Keratinocyte (primary cell): Measurements from ENCODE around the gene NDUFS6. TPM values are rescaled to one million over a fixed set of nuclear protein-coding genes. Genes with fewer than 3 reads are reported as not detected.

Source experiments
- DNase-seq: peaks from one replicate; pipeline ENCODE4 v3.0.0-alpha.2; 2011; ENCODE audit warnings: low read depth, missing footprints, low spot score
- FAIRE-seq: peaks from 2 replicates; lab custom pipeline; 2011; peaks lifted over from hg19 to GRCh38; lab: Jason Lieb, UNC
- H2AFZ ChIP-seq: 2 replicates; pipeline ENCODE4 v1.6.0; 2012; ENCODE audit warnings: low read length, control low read depth, inconsistent platforms; ENCODE audit not compliant: control insufficient read depth
- H3K27ac ChIP-seq: 2 replicates; pipeline ENCODE4 v1.5.1; 2011; ENCODE audit warnings: low read length; ENCODE audit not compliant: control insufficient read depth, insufficient read depth
- H3K27me3 ChIP-seq: 3 replicates; pipeline ENCODE4 v1.6.0; 2011; ENCODE audit warnings: low read length; ENCODE audit not compliant: control insufficient read depth, insufficient read depth; ENCODE audit errors: extremely low read depth
- H3K36me3 ChIP-seq, 2 experiments: 2 replicates in 1 of 2; 3 replicates in 1 of 2; pipeline ENCODE4 v1.5.1; 2011; ENCODE audit warnings: low read length in 2 of 2, mild to moderate bottlenecking in 1 of 2; ENCODE audit not compliant: control insufficient read depth in 2 of 2, insufficient read depth in 2 of 2; ENCODE audit errors: extremely low read depth in 1 of 2
- H3K4me1 ChIP-seq: 3 replicates; pipeline ENCODE4 v1.5.1; 2011; ENCODE audit warnings: low read length; ENCODE audit not compliant: control insufficient read depth, insufficient read depth; ENCODE audit errors: extremely low read depth
- H3K4me2 ChIP-seq: 3 replicates; pipeline ENCODE4 v1.6.0; 2011; ENCODE audit warnings: low read depth, low read length; ENCODE audit not compliant: control insufficient read depth, insufficient read depth; ENCODE audit errors: extremely low read depth
- H3K4me3 ChIP-seq, 3 experiments: fragments of 200-600 bp in 1 of 3; sonication (generic) in 1 of 3; 2 replicates in 2 of 3; 3 replicates in 1 of 3; pipeline ENCODE4 v1.5.1; 2011 to 2016; ENCODE audit warnings: low read length in 3 of 3, mild to moderate bottlenecking in 3 of 3, control low read depth in 2 of 3, inconsistent platforms in 1 of 3, low read depth in 1 of 3, mixed read lengths in 1 of 3, mixed run types in 1 of 3, moderate library complexity in 1 of 3; ENCODE audit not compliant: control insufficient read depth in 2 of 3, insufficient read depth in 2 of 3; ENCODE audit errors: extremely low read depth in 1 of 3
- H3K79me2 ChIP-seq: 2 replicates; pipeline ENCODE4 v1.6.0; 2012; ENCODE audit warnings: low read length; ENCODE audit not compliant: control insufficient read depth, insufficient read depth
- H3K9ac ChIP-seq: 3 replicates; pipeline ENCODE4 v1.6.0; 2011; ENCODE audit warnings: low read length; ENCODE audit not compliant: control insufficient read depth, insufficient read depth; ENCODE audit errors: extremely low read depth
- H3K9me1 ChIP-seq: 3 replicates; pipeline ENCODE4 v1.6.0; 2011; ENCODE audit warnings: low read length; ENCODE audit not compliant: control insufficient read depth, insufficient read depth; ENCODE audit errors: extremely low read depth
- H3K9me3 ChIP-seq: 2 replicates; pipeline ENCODE4 v1.5.1; 2012; ENCODE audit warnings: low read depth, low read length; ENCODE audit not compliant: control insufficient read depth
- H4K20me1 ChIP-seq: 3 replicates; pipeline ENCODE4 v1.6.0; 2011; ENCODE audit warnings: low read length; ENCODE audit not compliant: control insufficient read depth, insufficient read depth; ENCODE audit errors: extremely low read depth
- EZH2 ChIP-seq: IDR thresholded peaks from one replicate; pipeline ENCODE4 v1.6.1; 2012; ENCODE audit warnings: inconsistent platforms, mild to moderate bottlenecking, low read length, moderate library complexity
- dilution Hi-C: fragments of 300-500 bp; cut with MboI; formaldehyde crosslinking; loops from one replicate; pipeline ENCODE4 v1.7.0; 2020; ENCODE audit warnings: low sequenced_read_pairs; ENCODE audit not compliant: extremely low pct_ligation_motif_present
- polyA plus RNA-seq, 5 experiments: library from polyadenylated mRNA; depleted of rRNA in 3 of 5; stranded (reverse) in 3 of 5; stranded (forward) in 1 of 5; unstranded in 1 of 5; fragments of >200 nt; gene quantifications; 1 replicate in 1 of 5; 2 replicates in 3 of 5; 3 replicates in 1 of 5; pipeline versions ENCODE4 v1.2.1 to v1.2.3, GENCODE V29; 2011 to 2012; ENCODE audit warnings: missing spikeins in 2 of 5, low read depth in 1 of 5, low replicate concordance in 1 of 5
- TF ChIP-seq, protein P1 (sequence below), 3 experiments: IDR thresholded peaks in 1 of 3; conservative IDR thresholded peaks in 1 of 3; optimal IDR thresholded peaks in 1 of 3; 2 replicates in 2 of 3; 3 replicates in 1 of 3; pipeline versions ENCODE3 to v1.5.1; 2011; ENCODE audit warnings: low read length in 3 of 3, mild to moderate bottlenecking in 3 of 3, moderate library complexity in 2 of 3, control low read depth in 1 of 3, inconsistent platforms in 1 of 3; ENCODE audit not compliant: insufficient read depth in 2 of 3; ENCODE audit errors: extremely low read depth in 1 of 3

The NDUFS6 gene
- polyA plus RNA-seq, 1 donor (not counting 4 experiments of a cell fraction or from before 2014, with no cell fraction given), result 66.3 TPM

DNA sequence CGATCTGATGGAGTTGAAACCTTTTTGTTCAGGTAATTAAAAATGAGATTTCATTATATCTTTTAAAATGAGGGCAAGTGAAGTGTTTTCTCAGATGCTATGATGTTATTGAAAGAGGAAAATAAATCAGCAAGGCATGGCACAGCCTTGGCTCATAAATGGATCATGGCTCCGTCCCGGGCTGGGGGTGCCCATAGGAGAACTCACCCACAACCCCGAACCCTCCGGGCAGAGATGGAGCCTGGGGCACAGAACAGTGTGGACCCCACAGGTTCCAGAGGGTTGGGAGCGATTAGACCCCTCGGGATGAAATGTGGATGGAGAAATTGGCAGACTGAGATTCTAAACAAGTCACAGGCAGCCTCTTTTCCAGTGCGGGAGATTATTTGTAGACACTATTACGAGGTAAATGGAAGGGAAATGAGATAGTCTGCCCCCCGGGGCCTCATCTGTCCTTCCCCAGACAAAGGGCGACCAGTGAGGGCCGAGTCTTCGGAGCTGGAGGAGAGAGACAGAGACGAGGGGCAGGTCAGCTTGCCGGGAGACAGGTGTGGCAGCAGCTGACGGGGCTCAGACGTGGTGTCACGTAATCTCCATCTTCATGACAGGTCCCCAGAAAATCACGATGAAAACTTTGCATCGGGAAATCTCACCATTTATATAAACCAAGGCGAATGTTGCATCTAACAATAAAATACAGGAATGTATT lies 33.7 kb downstream of the NDUFS6 start:
- Histone ChIP-seq H3K36me3 (no peaks in the 10 kb centered on the region), H3K4me2 (no peak overlapping the region), H3K27ac (no peak overlapping the region), H3K4me3 (no peak overlapping the region), H3K9me3 (no peaks in the 10 kb centered on the region), H2AFZ (no peak overlapping the region), H3K9ac (no peak overlapping the region), H3K9me1 (no peaks in the 10 kb centered on the region), H3K27me3 (peaks cover 5% of the 10 kb centered on the region), H4K20me1 (no peaks in the 10 kb centered on the region), H3K79me2 (no peaks in the 10 kb centered on the region), H3K4me1 (no peaks in the 10 kb centered on the region)
- no peak for TF ChIP-seq EZH2
- TF ChIP-seq, protein P1, sequence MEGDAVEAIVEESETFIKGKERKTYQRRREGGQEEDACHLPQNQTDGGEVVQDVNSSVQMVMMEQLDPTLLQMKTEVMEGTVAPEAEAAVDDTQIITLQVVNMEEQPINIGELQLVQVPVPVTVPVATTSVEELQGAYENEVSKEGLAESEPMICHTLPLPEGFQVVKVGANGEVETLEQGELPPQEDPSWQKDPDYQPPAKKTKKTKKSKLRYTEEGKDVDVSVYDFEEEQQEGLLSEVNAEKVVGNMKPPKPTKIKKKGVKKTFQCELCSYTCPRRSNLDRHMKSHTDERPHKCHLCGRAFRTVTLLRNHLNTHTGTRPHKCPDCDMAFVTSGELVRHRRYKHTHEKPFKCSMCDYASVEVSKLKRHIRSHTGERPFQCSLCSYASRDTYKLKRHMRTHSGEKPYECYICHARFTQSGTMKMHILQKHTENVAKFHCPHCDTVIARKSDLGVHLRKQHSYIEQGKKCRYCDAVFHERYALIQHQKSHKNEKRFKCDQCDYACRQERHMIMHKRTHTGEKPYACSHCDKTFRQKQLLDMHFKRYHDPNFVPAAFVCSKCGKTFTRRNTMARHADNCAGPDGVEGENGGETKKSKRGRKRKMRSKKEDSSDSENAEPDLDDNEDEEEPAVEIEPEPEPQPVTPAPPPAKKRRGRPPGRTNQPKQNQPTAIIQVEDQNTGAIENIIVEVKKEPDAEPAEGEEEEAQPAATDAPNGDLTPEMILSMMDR (optimal IDR thresholded peaks at IDR 0.05 in 1 of 3, IDR thresholded peaks at IDR 0.05 in 1 of 3, conservative IDR thresholded peaks at IDR 0.05 in 1 of 3; ENCODE audit: extremely low read depth in 1 of 3, insufficient read depth in 2 of 3, low read length in 3 of 3), result no peak
- FAIRE-seq, result no peak
- dilution Hi-C loops, result no loop called here
- DNase-seq, result no peak

DNA sequence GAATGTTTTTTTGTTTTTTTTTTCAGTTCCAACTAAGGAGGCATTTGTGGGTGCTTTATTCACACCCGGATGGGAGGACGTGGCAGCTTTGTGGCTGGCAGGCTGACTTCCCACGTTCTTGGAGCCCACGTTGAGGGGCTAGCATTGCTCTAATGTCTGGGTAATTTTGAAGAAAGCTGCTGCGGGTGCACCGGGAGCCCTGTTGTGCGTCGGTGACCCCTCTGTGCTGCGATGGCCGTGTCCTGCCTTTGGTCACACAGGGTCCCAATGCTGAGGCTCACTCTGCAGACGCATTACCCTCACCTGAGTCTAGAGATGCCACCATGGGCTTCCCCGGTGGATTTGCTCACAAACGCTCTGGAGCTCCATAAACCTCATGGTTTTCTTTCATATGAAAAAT lies 34.2 kb downstream of the NDUFS6 start:
- Histone ChIP-seq H4K20me1 (no peaks in the 10 kb centered on the region), H3K27me3 (peaks cover 5% of the 10 kb centered on the region), H3K27ac (no peak overlapping the region), H2AFZ (no peak overlapping the region), H3K36me3 (no peaks in the 10 kb centered on the region), H3K4me3 (no peak overlapping the region), H3K4me2 (no peak overlapping the region), H3K9ac (no peak overlapping the region), H3K79me2 (no peaks in the 10 kb centered on the region), H3K4me1 (no peaks in the 10 kb centered on the region), H3K9me3 (no peaks in the 10 kb centered on the region), H3K9me1 (no peaks in the 10 kb centered on the region)
- DNase-seq (no peak), FAIRE-seq (no peak)
- dilution Hi-C loops, result no loop called here
- TF ChIP-seq, protein P1 (optimal IDR thresholded peaks at IDR 0.05 in 1 of 3, IDR thresholded peaks at IDR 0.05 in 1 of 3, conservative IDR thresholded peaks at IDR 0.05 in 1 of 3; ENCODE audit: extremely low read depth in 1 of 3, insufficient read depth in 2 of 3, low read length in 3 of 3), result no peak
- no peak for TF ChIP-seq EZH2
